CD1c-positive myeloid dendritic cell (primary cell): ENCODE measurements around the gene ZNF17.

Experiments used
- DNase-seq: peaks from one replicate; pipeline ENCODE4 v3.0.0-alpha.2; 2016; ENCODE audit errors: extremely low spot score

The ZNF17 gene

DNA sequence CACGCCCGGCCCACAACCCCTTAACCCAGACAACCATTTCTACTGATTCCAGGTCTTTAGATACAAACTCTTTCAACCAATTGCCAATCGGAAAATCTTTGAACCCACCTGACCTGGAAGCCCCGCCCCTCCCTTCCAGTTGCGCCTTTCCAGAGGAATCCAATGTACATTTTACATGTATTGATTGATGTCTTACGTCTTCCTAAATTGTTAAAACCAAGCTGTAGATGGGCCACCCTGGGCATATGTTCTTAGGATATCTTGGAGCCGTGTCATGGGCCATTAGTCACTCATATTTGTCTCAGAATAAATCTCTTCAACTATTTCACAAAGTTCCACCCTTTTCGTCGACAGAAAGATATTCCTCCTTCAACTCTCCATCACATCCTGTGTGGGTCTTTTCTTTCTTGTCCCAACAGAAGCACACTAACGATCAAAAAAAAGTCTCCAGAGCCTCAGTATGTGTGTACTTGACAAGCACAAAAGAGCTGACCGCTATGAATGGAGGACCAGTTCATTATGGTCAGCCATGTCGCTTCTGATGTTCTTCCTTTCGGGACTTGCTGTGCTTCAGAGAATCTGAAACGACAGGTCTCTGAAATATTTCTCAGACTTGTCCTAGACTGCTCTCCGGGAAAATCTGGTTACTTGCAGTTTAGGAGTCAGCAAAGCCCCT is 23.6 kb downstream of the ZNF17 start:
- DNase-seq: no peak

DNA sequence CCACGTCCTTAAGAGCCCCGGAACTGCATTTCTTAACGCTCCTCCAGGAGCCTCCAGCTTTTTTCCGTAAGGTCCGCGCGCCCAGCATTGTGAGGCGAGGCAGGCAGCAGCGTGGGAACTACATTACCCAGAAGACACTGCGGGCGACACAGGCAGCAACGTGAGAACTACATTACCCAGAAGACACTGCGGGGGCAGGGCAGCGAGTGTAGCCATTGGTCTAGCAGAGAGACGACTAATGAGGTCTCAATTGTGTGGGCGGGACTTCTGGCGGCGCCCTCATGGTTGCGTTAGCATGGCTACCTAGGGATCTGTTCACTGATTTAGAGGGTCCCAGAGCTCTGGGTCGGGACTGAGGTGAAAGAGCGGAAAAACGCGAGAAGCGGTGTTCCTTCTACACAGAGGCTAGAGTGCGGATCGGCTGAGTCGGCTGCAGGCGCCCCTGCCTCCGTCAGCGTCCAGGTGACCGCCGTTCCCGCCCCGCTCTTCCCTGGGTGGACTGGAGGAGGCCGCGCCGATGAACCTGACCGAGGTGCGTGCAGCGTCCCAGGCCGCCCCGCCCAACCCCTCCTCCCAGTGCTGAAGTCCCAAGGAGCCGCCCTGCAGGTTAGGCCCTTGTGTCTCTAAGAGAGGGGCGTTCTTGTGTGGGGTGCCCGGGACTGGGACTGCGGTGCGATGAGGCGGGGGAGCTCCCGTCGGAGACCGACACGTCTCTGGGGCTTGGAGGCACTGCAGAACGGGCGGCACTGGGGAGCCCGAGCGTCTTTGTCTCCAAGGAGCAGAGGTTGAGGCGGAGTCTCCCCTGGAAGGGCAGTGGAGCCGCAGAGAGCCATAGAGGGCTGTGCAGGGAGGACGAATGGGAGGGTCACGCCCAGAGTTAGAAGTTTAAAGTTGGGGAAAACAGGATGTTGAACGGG is 24.4 kb downstream of the ZNF17 start, which contains the start of gene ZNF749:
TSS of gene ZNF749 (plus strand) at position 264 of the 917 bp plus-strand sequence. CDS start at position 518, 254 bp downstream.
- DNase-seq: peak; percentile 99

DNA sequence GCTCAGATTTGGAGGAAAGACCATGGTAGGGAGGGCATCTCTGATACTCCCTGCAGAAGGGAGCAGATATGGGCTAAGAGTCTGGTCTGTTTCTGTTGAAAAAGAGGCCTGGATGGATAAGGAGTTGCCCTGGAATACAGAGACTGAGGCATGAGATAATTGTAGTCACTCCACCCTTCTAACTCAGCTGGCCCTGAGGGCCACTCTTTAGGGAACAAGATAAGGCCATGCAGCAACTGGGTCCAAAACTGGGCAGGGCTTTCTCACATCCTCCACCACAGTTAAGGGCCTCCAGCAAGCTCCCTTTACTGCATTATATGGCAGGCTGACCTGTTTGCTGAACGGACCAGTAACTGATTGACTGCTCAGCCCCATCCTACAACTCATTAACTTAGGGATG is 25.5 kb downstream of the ZNF17 start:
- no peak for DNase-seq

DNA sequence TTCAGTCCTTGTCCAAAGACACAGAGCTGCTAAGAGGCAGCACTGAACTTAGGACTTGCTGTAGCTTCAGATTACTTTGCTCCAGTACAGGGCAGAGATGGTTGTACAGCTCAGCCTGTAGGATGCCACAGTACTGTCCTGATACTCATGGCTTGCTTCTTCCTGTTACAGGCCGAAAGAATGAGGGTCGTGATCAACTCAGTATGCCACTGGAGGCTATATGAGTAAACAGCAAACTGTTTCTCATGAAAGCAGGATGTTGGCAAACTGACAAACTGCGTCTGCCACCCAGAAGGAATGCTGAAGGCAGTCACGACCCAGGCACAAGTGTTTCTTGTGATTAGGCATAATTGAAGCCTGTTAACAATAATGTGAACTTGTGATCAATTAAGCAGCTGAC is 27.0 kb downstream of the ZNF17 start:
- no peak for DNase-seq

DNA sequence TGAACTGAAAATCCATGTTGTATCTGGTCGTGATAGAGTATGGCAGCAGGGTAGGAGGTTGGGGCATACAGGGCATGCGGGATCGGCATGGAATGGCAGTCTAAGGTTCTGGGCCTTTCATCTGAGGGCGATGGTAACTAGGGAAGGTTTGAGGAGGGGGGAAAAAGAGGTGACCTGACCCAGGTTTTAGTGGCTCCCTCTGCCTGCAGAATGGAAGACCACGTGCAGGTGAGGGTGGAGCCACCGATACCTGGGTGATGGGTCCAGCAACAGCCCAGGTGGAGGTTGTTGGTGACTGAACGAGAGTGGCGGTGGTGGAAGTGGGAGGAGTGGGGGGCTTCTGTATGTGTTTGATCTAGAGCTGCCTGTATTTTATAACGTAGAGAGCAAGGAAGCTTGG is 28.0 kb downstream of the ZNF17 start:
- DNase-seq: no peak

DNA sequence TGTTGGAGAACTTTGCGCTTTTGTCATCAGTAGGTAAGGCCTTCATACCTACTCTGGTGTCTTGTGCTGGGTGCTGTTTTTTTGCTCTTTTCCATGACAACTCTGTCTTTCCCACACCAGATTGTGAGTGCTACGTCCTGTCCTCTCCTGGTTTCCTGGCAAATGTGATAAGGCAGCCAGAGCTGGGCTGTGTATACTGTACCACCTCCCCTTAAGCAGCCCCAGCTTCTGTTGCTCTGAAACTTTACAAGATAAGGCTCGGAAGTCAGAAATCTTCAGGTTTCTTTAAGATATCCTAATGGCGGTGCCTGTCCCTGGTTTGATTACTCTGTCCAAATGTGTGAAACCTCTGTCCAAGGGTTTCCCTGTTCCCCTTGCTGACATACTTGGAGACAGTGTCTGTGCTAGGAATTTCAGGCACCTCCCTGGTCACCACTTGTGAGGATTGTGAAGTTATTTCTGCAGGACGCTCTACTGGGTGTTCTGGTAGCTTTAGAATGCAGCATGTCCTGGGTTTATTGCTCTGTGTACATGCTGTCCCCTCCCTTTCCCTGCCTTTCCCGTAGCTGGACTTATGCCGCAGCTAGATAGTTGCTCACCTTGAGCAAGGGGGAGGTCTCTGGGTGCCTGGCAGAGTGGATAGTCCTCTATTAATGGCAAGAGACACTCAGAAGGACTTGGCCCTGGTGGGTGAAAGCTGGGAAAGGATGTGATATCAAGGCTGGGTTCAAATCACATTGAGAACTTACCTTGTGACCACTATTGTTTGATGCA is 31.2 kb downstream of the ZNF17 start:
- DNase-seq: no peak

DNA sequence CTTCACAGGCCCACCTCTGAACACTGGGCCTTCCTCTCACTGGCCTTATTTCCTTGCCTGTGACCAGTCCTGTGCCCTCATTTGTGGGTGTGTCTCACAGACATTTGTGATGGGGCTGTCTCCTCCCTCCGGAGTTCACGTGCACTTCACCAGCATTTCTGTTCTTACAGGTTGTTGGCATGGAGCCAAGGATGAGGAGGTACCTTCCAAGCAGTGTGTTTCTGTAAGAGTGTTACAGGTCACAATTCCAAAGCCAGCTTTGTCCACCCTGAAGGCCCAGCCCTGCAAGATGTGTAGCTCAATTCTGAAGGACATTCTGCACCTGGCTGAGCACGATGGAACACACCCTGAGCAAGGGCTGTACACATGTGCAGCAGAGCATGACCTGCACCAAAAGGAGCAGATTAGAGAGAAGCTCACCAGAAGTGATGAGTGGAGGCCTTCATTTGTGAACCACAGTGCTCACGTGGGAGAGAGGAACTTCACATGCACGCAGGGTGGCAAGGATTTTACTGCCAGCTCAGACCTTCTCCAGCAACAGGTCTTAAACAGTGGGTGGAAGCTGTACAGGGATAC is 32.2 kb downstream of the ZNF17 start:
- no peak for DNase-seq

DNA sequence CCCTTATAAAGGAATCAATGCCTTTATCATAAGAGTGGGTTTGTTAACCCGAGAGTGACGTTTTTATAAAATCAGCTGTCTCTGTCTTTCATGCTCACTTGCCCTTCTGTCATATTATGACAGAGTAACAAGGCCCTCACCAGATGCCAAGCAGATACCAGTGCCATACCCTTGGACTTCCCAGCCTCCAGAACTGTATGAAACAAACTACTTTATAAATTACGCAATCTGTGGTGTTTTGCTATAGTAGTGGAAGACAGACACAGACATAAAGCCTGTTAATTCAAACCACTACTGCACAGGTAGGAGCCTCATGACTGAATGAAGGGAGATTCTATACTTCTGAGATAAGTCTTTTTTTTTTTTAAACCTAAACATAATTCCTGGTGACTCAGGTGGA is 41.3 kb downstream of the ZNF17 start:
- DNase-seq: no peak

DNA sequence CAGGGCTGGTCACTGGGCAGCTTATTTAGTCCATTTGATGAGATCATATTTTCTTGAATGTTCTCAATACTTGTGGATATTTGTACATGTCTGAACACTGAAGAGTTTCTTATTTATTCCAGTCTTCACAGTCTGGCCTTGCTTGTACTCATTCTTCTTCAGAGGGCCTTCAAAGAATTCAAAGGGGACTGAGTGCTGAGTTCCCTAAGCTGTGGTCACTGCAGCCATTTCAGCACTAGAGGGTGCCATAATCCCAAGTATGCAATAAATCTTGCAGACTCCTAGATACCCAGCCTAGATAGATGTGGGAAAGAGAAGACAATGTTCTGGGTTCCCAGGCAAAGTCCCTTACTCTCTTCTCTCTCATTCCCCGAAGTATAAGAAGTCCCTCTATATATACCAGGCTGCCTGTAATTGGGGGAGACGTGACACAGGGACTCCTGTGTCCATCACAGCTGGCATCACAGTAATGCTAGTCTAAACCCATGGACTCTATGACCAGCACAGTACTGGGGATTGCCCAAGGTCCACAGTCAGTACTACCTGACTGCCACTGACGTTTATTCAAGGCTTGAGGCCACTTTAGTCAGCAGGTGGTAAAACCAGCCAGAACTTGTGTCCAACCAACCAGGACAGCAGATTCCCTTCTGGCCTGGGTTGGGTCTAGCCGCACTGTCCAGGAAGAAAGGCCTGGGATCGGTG is 54.9 kb downstream of the ZNF17 start:
- DNase-seq: peak; percentile 43

DNA sequence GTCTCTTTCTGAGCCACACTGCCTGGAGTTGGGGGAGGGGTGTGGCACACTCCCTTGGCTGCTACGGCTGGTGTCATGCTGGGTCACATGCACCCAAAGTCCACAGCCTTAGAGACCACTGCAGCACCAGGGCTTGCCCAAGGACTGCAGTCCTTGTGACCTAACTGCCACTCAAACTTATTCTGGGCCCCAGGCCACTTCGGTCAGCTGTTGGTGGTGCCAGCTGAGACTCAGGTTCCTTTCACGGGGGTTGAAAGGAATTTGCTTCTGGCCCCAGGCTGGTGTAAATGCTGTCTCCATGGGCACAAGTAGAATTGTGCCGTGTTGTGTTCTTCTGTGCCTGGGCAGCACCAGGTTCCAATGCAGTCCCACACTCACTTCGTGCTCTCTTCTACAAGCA is 55.5 kb downstream of the ZNF17 start:
- DNase-seq: no peak
